IMR-90 (cell line): ENCODE results near the gene PDGFRA. TPM values are rescaled to one million over a fixed set of nuclear protein-coding genes. Genes with fewer than 3 reads are reported as not detected.

ENCODE experiments used
- ATAC-seq: fragments of 200-7000 bp; cut with Tn5 transposase; 2 replicates; pipeline ENCODE4 v1.9.1; 2020; ENCODE audit warnings: low read depth, mild to moderate bottlenecking, moderate library complexity
- BruUV-seq: library from RNA; stranded (reverse); fragments of 400-500 nt; replicated peaks from 2 replicates; lab custom pipeline; 2021; lab: Mats Ljungman, UMichigan
- CTCF ChIA-PET: fragments of 300-600 bp; formaldehyde crosslinking; extraction: SDS; loops from one replicate; lab custom pipeline; 2021; ENCODE audit warnings: antibody characterized with exemption; lab: Yijun Ruan, JAX
- POLR2A ChIA-PET: fragments of 300-600 bp; sonication (Branson Sonifier 250); formaldehyde crosslinking; loops from one replicate; lab custom pipeline; 2022; ENCODE audit warnings: antibody characterized with exemption; ENCODE audit not compliant: unreplicated experiment; lab: Charles Lee
- DNase-seq: peaks from one replicate; pipeline ENCODE4 v3.0.0; 2013
- H2AFZ ChIP-seq: replicated peaks from 2 replicates; pipeline ENCODE3; 2013; ENCODE audit warnings: low read length, mild to moderate bottlenecking; ENCODE audit not compliant: poor library complexity
- H2AK5ac ChIP-seq: 2 replicates; pipeline ENCODE4 v1.6.1; 2013; ENCODE audit warnings: low read depth, low read length, inconsistent platforms
- H2AK9ac ChIP-seq: replicated peaks from 2 replicates; pipeline ENCODE3; 2013; ENCODE audit warnings: mild to moderate bottlenecking, low read depth, low read length, moderate library complexity; ENCODE audit not compliant: poor library complexity
- H2BK120ac ChIP-seq: 2 replicates; pipeline ENCODE4 v1.6.1; 2013; ENCODE audit warnings: low read depth, low read length, inconsistent platforms
- H2BK15ac ChIP-seq: 3 replicates; pipeline ENCODE4 v1.6.1; 2013; ENCODE audit warnings: low read depth, low read length, inconsistent platforms
- H2BK20ac ChIP-seq: 2 replicates; pipeline ENCODE4 v1.6.1; 2013; ENCODE audit warnings: low read depth, mild to moderate bottlenecking, inconsistent platforms, low read length, moderate library complexity
- H2BK5ac ChIP-seq: 2 replicates; pipeline ENCODE4 v1.6.1; 2013; ENCODE audit warnings: mild to moderate bottlenecking, low read depth, low read length, inconsistent platforms; ENCODE audit not compliant: poor library complexity, severe bottlenecking
- H3K14ac ChIP-seq: replicated peaks from 2 replicates; pipeline ENCODE4 v1.6.1; 2013; ENCODE audit warnings: low read depth, low read length, inconsistent platforms
- H3K18ac ChIP-seq: 2 replicates; pipeline ENCODE4 v1.6.1; 2013; ENCODE audit warnings: low read depth, low read length, control low read depth
- H3K23ac ChIP-seq: 2 replicates; pipeline ENCODE4 v1.6.1; 2013; ENCODE audit warnings: low read depth, low read length, inconsistent platforms
- H3K27ac ChIP-seq: 2 replicates; pipeline ENCODE4 v1.5.1; 2013; ENCODE audit warnings: mild to moderate bottlenecking, control low read depth, low read length; ENCODE audit not compliant: insufficient read depth
- H3K27me3 ChIP-seq: 2 replicates; pipeline ENCODE4 v1.6.1; 2013; ENCODE audit warnings: low read length; ENCODE audit not compliant: control insufficient read depth, insufficient read depth
- H3K36me3 ChIP-seq: 2 replicates; pipeline ENCODE4 v1.6.1; 2013; ENCODE audit warnings: low read length, mixed read lengths; ENCODE audit not compliant: control insufficient read depth, insufficient read depth
- H3K4ac ChIP-seq: 2 replicates; pipeline ENCODE4 v1.6.1; 2013; ENCODE audit warnings: low read depth, low read length, inconsistent platforms
- H3K4me1 ChIP-seq: 2 replicates; pipeline ENCODE4 v1.6.1; 2013; ENCODE audit warnings: low read length, mixed read lengths; ENCODE audit not compliant: control insufficient read depth, insufficient read depth
- H3K4me2 ChIP-seq: 2 replicates; pipeline ENCODE4 v1.6.1; 2013; ENCODE audit warnings: low read depth, mild to moderate bottlenecking, control low read depth, low read length, moderate library complexity
- H3K4me3 ChIP-seq: 2 replicates; pipeline ENCODE4 v1.5.1; 2013; ENCODE audit warnings: low read depth, mild to moderate bottlenecking, control low read depth, low read length, moderate library complexity; ENCODE audit not compliant: insufficient read depth
- H3K56ac ChIP-seq: 2 replicates; pipeline ENCODE4 v1.6.1; 2013; ENCODE audit warnings: low read length, inconsistent platforms; ENCODE audit not compliant: insufficient read depth; ENCODE audit errors: extremely low read depth
- H3K79me1 ChIP-seq, 2 experiments: 2 replicates each; pipeline ENCODE4 v1.6.1; 2013; ENCODE audit warnings: low read length in 2 of 2, inconsistent platforms in 1 of 2, low read depth in 1 of 2
- H3K9ac ChIP-seq: 2 replicates; pipeline ENCODE4 v1.6.1; 2013; ENCODE audit warnings: low read depth, low read length, control low read depth
- H3K9me1 ChIP-seq: 2 replicates; pipeline ENCODE4 v1.6.1; 2013; ENCODE audit warnings: low read length, inconsistent platforms; ENCODE audit not compliant: insufficient read depth
- H3K9me3 ChIP-seq: 2 replicates; pipeline ENCODE4 v1.6.1; 2013; ENCODE audit warnings: low read length; ENCODE audit not compliant: control insufficient read depth, insufficient read depth
- H4K20me1 ChIP-seq: 2 replicates; pipeline ENCODE4 v1.6.1; 2013; ENCODE audit warnings: low read length, inconsistent platforms; ENCODE audit not compliant: insufficient read depth
- H4K5ac ChIP-seq: 2 replicates; pipeline ENCODE4 v1.6.1; 2013; ENCODE audit warnings: mild to moderate bottlenecking, low read depth, low read length, control low read depth
- H4K8ac ChIP-seq, 2 experiments: 2 replicates each; pipeline ENCODE4 v1.6.1; 2013; ENCODE audit warnings: low read depth in 2 of 2, low read length in 2 of 2, control low read depth in 1 of 2, inconsistent platforms in 1 of 2
- H4K91ac ChIP-seq: 2 replicates; pipeline ENCODE4 v1.6.1; 2013; ENCODE audit warnings: low read depth, low read length, inconsistent platforms; ENCODE audit not compliant: insufficient read depth
- BHLHE40 ChIP-seq: fragments of 150-350 bp; IDR thresholded peaks from 2 replicates; pipeline ENCODE4 v1.6.1; 2016; ENCODE audit warnings: mild to moderate bottlenecking, low read depth, low read length
- CEBPB ChIP-seq: IDR thresholded peaks from 2 replicates; pipeline ENCODE4 v1.6.1; 2012; ENCODE audit warnings: low read depth, low read length, improper control_type of control experiment
- CHD1 ChIP-seq: IDR thresholded peaks from 2 replicates; pipeline ENCODE4 v1.6.1; 2012; ENCODE audit warnings: low read depth, low read length, improper control_type of control experiment
- FOS ChIP-seq: fragments of 150-350 bp; IDR thresholded peaks from 2 replicates; pipeline ENCODE4 v1.6.1; 2016; ENCODE audit warnings: low read depth, low read length
- MAFK ChIP-seq: IDR thresholded peaks from 2 replicates; pipeline ENCODE4 v1.6.1; 2012; ENCODE audit warnings: low read depth, low read length, improper control_type of control experiment
- MAZ ChIP-seq: IDR thresholded peaks from 2 replicates; pipeline ENCODE4 v1.6.1; 2012; ENCODE audit warnings: low read depth, mild to moderate bottlenecking, low read length, improper control_type of control experiment, moderate library complexity, borderline replicate concordance
- MXI1 ChIP-seq: IDR thresholded peaks from 2 replicates; pipeline ENCODE4 v1.6.1; 2012; ENCODE audit warnings: low read depth, mild to moderate bottlenecking, low read length, moderate library complexity, borderline replicate concordance
- NFE2L2 ChIP-seq: fragments of 150-350 bp; IDR thresholded peaks from 2 replicates; pipeline ENCODE4 v1.6.1; 2016; ENCODE audit warnings: low read depth, mild to moderate bottlenecking, low read length
- POLR2A ChIP-seq: IDR thresholded peaks from 2 replicates; pipeline ENCODE4 v1.6.1; 2012; ENCODE audit warnings: mild to moderate bottlenecking, low read depth, low read length
- RAD21 ChIP-seq: IDR thresholded peaks from 2 replicates; pipeline ENCODE4 v1.6.1; 2012; ENCODE audit warnings: low read length, improper control_type of control experiment
- RCOR1 ChIP-seq: IDR thresholded peaks from 2 replicates; pipeline ENCODE4 v1.6.1; 2012; ENCODE audit warnings: mild to moderate bottlenecking, low read length, improper control_type of control experiment; ENCODE audit not compliant: insufficient replicate concordance
- RFX5 ChIP-seq: IDR thresholded peaks from 2 replicates; pipeline ENCODE4 v1.8.0; 2012; ENCODE audit warnings: low read depth, mild to moderate bottlenecking, low read length, moderate library complexity
- SMC3 ChIP-seq: fragments of 150-350 bp; IDR thresholded peaks from 2 replicates; pipeline ENCODE4 v1.6.1; 2016; ENCODE audit warnings: low read depth, mild to moderate bottlenecking, antibody characterized with exemption, low read length, moderate library complexity
- WGBS, 2 experiments: methylation state at CpG; one replicate each; pipeline versions ENCODE4 v1.1.5 to v1.1.7; 2013; ENCODE audit warnings: missing lambda C conversion rate in 2 of 2; ENCODE audit not compliant: insufficient read length in 1 of 2; ENCODE audit errors: extremely low coverage in 2 of 2; 5-methylcytosine and 5-hydroxymethylcytosine counted together
- dilution Hi-C: fragments of 300-500 bp; cut with HindIII; formaldehyde crosslinking; loops from one replicate; pipeline ENCODE4 v1.14.3; 2018; ENCODE audit warnings: low sequenced_read_pairs; ENCODE audit not compliant: unreplicated experiment
- in situ Hi-C: fragments of 300-500 bp; cut with MboI; formaldehyde crosslinking; loops from 3 replicates; pipeline ENCODE4 v1.14.3; 2019; ENCODE audit warnings: low sequenced_read_pairs, inconsistent platforms, mixed read lengths
- intact Hi-C: fragments of 100-400 bp; cut with micrococcal nuclease; formaldehyde crosslinking; loops from 2 replicates; pipeline ENCODE4 v1.10.0; 2022
- polyA plus RNA-seq, 3 experiments: library from polyadenylated mRNA; depleted of rRNA; stranded (reverse); fragments of >200 nt; gene quantifications; 2 replicates each; pipeline ENCODE4 v1.2.3, GENCODE V29; 2012; ENCODE audit warnings: low replicate concordance in 1 of 3
- total RNA-seq: library from RNA; depleted of rRNA; stranded (reverse); fragments of >200 nt; gene quantifications from 2 replicates; pipeline ENCODE4 v1.2.3, GENCODE V29; 2012
- TF ChIP-seq, protein P1 (sequence below): fragments of 150-350 bp; IDR thresholded peaks from 2 replicates; pipeline ENCODE4 v1.6.1; 2016; ENCODE audit warnings: low read depth, mild to moderate bottlenecking, low read length, moderate library complexity, borderline replicate concordance
- TF ChIP-seq, protein P2 (sequence below): conservative IDR thresholded peaks from 2 replicates; pipeline ENCODE4 v1.5.1; 2012; ENCODE audit warnings: mild to moderate bottlenecking, low read depth, low read length, improper control_type of control experiment
- TF ChIP-seq, protein P3 (sequence below): fragments of 150-350 bp; IDR thresholded peaks from 2 replicates; pipeline ENCODE4 v1.6.1; 2017; ENCODE audit warnings: mild to moderate bottlenecking, antibody characterized with exemption, low read length, low read depth

Gene PDGFRA
- total and polyA plus RNA-seq, 2 of the 4 experiments (the other 2 are of a cell fraction), result 60.8 to 168 TPM

DNA sequence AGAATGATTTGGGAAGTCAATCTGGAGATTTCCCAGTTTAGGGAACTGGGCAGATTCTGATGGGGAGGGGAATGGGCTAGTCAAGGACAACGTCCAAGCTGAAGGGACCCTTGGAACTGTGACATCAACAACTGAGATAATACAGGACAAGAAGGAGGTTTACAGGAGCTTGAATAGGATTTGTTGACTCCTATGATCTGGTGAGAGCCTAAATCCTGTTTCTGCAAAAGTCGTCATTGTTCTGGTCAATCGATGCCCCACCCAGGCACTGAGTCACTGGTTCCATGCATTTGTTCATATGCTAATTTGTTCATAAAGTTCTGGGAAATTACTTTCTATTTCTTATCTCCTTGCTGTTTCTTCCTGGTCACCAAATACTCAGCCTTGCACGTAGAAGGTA, 15.3 kb upstream of the PDGFRA start:
- no peak overlapping the region for H2BK5ac ChIP-seq
- peak overlapping the region; percentile 26 for H2AK9ac ChIP-seq
- no peak overlapping the region for H2BK120ac ChIP-seq
- no peak for ATAC-seq
- dilution Hi-C loops, result no loop called here
- H3K4me2 ChIP-seq, result no peak overlapping the region
- no peak overlapping the region for H4K8ac ChIP-seq
- ChIA-PET CTCF (no interaction called here), POLR2A (no interaction called here)
- no peak overlapping the region for H2AFZ ChIP-seq
- no peaks in the 10 kb centered on the region for H3K36me3 ChIP-seq
- H3K79me1 ChIP-seq, result peaks cover 0 to 3% of the 10 kb centered on the region in 2 experiments; a peak in 1 of 4 replicates
- BruUV-seq, result no TSS peak
- WGBS, 2 experiments, result 71% methylated on average over 1 of the region's 4 CpGs; no CpG with 5 or more reads in 1 of the 2 experiments
- no peaks in the 10 kb centered on the region for H3K9me3 ChIP-seq
- no peak overlapping the region; the same call in 1 of the 2 replicates for H3K23ac ChIP-seq
- no peak overlapping the region for H3K14ac ChIP-seq
- intact Hi-C loops, result no loop called here
- in situ Hi-C loops, result loop anchor here (10.0 kb wide), 1 partner anchor 149 kb away; the partner anchor contains the start of gene CHIC2
- no peak overlapping the region for H3K27ac ChIP-seq
- H3K27me3 ChIP-seq, result no peaks in the 10 kb centered on the region
- no peak overlapping the region for H3K56ac ChIP-seq
- H3K4ac ChIP-seq, result no peak overlapping the region; the same call in 1 of the 2 replicates
- H4K20me1 ChIP-seq, result no peaks in the 10 kb centered on the region
- no peak for DNase-seq
- no peak overlapping the region for H4K91ac ChIP-seq
- no peak overlapping the region for H3K18ac ChIP-seq
- no peaks in the 10 kb centered on the region for H3K9me1 ChIP-seq
- TF ChIP-seq, protein P1, sequence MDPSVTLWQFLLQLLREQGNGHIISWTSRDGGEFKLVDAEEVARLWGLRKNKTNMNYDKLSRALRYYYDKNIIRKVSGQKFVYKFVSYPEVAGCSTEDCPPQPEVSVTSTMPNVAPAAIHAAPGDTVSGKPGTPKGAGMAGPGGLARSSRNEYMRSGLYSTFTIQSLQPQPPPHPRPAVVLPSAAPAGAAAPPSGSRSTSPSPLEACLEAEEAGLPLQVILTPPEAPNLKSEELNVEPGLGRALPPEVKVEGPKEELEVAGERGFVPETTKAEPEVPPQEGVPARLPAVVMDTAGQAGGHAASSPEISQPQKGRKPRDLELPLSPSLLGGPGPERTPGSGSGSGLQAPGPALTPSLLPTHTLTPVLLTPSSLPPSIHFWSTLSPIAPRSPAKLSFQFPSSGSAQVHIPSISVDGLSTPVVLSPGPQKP, result no peak
- TF ChIP-seq CHD1, result no peak
- TF ChIP-seq, protein P2, sequence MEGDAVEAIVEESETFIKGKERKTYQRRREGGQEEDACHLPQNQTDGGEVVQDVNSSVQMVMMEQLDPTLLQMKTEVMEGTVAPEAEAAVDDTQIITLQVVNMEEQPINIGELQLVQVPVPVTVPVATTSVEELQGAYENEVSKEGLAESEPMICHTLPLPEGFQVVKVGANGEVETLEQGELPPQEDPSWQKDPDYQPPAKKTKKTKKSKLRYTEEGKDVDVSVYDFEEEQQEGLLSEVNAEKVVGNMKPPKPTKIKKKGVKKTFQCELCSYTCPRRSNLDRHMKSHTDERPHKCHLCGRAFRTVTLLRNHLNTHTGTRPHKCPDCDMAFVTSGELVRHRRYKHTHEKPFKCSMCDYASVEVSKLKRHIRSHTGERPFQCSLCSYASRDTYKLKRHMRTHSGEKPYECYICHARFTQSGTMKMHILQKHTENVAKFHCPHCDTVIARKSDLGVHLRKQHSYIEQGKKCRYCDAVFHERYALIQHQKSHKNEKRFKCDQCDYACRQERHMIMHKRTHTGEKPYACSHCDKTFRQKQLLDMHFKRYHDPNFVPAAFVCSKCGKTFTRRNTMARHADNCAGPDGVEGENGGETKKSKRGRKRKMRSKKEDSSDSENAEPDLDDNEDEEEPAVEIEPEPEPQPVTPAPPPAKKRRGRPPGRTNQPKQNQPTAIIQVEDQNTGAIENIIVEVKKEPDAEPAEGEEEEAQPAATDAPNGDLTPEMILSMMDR, result no peak
- TF ChIP-seq RCOR1, result no peak
- TF ChIP-seq MAFK, result no peak
- TF ChIP-seq, protein P3, sequence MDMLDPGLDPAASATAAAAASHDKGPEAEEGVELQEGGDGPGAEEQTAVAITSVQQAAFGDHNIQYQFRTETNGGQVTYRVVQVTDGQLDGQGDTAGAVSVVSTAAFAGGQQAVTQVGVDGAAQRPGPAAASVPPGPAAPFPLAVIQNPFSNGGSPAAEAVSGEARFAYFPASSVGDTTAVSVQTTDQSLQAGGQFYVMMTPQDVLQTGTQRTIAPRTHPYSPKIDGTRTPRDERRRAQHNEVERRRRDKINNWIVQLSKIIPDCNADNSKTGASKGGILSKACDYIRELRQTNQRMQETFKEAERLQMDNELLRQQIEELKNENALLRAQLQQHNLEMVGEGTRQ, result no peak
- no peak for TF ChIP-seq FOS
- TF ChIP-seq SMC3, result no peak
- TF ChIP-seq BHLHE40, result no peak
- no peak for TF ChIP-seq POLR2A
- TF ChIP-seq RFX5, result no peak
- TF ChIP-seq MAZ, result no peak
- TF ChIP-seq CEBPB, result no peak
- no peak for TF ChIP-seq RAD21
- no peak for TF ChIP-seq MXI1
- no peak for TF ChIP-seq NFE2L2
- peak overlapping the region; percentile 38; the same call in 1 of the 2 replicates for H2BK20ac ChIP-seq
- H3K4me1 ChIP-seq, result no peaks in the 10 kb centered on the region; the same call in 1 of the 2 replicates
- peak overlapping the region; percentile 8; the same call in 1 of the 2 replicates for H2AK5ac ChIP-seq
- no peak overlapping the region for H4K5ac ChIP-seq
- no peak overlapping the region for H3K9ac ChIP-seq
- no peak overlapping the region for H3K4me3 ChIP-seq
- H2BK15ac ChIP-seq, result no peak overlapping the region
